HG02678 (cell line): Measurements from ENCODE around the gene SERGEF.
"Not testable (repeated sequence)": the region's sequence is repeated elsewhere in the genome, so short reads cannot be mapped to it uniquely, and the experiment has no call there.

Source experiments
- ATAC-seq: cut with Tn5 transposase; IDR thresholded peaks from one replicate; pipeline ENCODE4 v1.9.1; 2021; ENCODE audit warnings: mild to moderate bottlenecking, moderate library complexity; ENCODE audit not compliant: unreplicated experiment

SERGEF gene

DNA sequence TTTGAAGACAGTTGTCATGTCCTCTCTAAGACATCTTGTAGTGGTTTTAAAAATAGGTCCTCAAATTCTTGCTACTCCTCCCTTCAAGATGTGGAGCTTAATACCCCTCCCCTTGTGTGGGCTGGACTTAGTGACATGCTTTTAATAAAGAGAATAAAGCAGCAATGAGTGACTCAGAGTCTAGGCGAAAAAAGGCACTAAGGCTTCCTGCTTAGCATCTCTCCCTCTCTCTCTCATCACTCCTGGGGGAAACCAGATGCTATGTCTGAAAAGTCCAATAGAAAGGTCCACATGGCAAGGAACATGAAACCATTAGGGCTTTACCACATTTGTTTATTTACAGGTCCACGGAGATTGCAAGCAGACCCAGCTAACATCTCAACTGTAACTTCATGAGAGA, 11.7 kb downstream of the SERGEF start:
- ATAC-seq, result no peak

GRCh38 chr11:18000760-18001159, 12.1 kb downstream of the SERGEF start:
- ATAC-seq, result peak; percentile 84

- not testable (repeated sequence) for ATAC-seq
These were observed 12.7 kb downstream of the SERGEF start for GRCh38 chr11:18000128-18000527.

- no peak for ATAC-seq
These were observed 19.9 kb downstream of the SERGEF start for GRCh38 chr11:17992916-17993315.

- ATAC-seq, result peak; percentile 80
These were observed 20.9 kb downstream of the SERGEF start for GRCh38 chr11:17991783-17992433.

GRCh38 chr11:17989306-17989705, 23.5 kb downstream of the SERGEF start:
- ATAC-seq, result no peak

DNA sequence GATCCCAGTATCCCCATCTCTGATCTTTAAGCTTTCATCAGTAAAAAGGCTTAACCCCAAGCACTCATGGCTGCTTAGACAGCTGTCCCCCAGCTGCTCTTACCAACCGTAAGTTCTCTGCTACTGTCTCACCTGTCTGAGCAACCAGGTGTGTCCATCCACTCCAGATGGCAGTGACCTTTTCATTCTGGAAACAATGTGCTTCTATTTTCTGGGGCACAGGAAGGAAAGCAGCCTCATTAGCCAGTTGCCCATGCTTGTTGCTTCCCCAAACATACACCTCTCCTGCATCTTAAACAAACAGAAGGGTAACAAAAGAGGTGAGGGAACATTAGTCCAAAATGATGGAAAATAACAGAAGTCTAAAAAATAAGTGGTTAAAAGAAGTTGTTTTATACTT, 24.4 kb downstream of the SERGEF start:
- no peak for ATAC-seq

DNA sequence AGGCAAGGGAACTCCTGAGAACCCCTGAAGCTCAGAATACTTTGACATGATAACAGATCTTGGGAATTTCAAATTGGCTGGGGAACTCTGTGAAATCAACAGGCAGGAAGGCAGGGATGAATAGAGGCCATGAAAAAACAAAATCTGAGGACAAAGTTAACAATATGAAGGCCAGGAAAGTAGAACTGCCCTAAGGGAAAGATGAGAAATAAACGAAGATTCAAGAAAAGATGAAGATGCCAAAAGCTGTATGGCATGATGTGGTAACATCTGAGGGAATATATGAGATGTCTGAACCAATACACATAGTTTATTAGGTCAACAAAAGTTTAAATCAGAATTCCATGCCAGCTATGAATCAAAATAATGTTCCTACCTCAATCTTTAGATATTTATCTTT, 25.0 kb downstream of the SERGEF start:
- no peak for ATAC-seq

DNA sequence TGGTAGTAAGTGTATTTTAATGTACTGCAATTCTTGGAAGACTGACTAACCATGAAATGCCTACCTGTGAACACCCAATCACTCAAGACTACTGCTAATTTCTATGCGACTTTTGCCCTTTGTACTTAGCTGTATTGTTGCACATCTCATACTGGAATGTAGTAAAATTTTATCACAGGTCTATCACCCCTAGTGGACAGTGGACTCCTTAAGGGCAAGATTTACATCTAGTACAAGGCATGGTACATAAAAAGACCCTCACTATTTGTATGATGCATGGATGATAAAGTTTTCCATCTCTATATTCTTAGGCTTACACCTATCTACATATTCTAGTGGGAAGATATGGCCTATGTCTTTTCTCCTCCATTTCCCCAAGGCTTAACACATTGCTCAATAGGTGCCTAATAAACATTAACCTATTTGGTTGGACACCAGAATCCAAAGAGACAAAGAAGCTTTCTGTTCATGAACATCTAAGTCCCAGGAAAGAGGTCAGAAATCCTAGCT, 26.1 kb downstream of the SERGEF start:
- no peak for ATAC-seq

GRCh38 chr11:17986007-17986710, 26.7 kb downstream of the SERGEF start:
- no peak for ATAC-seq

DNA sequence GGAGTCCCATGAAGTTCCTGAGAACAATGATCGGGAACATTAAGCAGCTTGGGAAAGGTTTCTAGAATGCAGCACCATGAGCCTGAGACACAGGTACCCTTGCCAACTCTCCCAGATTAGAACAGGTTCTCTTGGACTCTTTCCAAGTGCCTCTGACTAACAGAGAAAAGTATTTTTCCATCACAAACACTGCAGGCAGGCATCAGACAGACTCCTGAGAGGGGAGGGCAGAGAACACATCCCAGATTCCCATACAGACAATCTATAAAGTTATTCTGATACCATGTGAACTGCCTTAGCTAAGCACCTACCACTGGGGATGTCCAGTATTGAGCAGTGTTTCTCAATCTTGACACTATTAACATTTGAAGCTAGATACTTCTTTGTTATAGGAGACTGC, 27.3 kb downstream of the SERGEF start:
- ATAC-seq, result no peak

GRCh38 chr11:17983569-17983968, 29.3 kb downstream of the SERGEF start:
- ATAC-seq, result no peak

GRCh38 chr11:17979770-17980371, 33.0 kb downstream of the SERGEF start:
- no peak for ATAC-seq

DNA sequence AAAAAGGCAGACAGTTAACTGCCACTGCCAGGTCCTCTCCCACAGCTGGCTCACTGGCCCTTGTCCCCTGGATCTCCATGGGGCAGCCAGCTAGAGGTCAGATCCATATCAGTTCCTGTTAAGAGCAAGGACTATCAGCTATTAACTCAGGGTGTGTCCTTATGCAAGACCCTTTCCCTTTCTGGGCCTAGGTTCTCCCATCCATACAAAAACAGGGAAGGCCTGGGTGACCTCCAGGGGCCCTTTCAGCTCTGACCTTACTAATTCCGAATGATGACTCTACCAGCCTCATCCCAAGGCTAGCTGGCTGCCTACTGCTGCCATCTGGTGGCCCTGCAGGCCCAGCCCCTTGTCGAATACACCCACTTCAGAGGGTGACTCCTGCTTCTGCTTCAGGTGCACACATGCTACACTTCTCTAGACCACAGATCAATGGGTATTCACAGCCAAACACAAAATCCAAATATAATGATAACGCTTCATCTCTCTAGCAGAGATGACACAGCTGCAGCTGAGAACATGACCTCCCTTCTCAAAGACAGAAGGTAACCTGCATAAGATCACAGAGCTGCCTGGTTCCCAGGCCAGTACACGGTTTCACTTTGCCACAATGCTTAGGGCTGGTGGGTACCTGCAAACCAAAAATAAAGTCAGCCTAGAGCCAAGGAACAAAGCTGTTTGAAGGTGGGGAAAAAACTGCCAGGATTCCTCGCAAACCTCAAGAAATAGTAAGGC, 34.1 kb downstream of the SERGEF start:
- no peak for ATAC-seq

- no peak for ATAC-seq
These were observed 36.2 kb downstream of the SERGEF start for GRCh38 chr11:17976651-17977050.

DNA sequence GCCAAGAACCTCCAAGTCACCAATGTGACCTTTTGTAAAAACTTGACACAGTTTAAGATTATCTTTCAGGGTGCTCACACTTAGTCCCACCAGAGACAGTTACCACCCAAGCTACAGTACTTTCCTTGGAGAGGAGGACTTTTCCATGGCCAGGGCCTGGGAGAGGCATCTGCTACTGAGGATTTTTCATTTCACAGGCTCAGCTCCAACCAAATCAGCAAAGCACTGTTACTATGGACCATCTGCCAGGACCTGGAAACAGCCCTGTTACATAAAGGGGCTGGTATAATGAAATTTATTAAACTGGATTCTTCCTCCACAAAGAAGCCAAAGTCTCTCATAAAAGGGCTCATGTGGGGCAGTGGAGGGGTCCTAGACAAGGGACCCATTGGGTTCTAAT, 38.6 kb downstream of the SERGEF start:
- ATAC-seq, result no peak

DNA sequence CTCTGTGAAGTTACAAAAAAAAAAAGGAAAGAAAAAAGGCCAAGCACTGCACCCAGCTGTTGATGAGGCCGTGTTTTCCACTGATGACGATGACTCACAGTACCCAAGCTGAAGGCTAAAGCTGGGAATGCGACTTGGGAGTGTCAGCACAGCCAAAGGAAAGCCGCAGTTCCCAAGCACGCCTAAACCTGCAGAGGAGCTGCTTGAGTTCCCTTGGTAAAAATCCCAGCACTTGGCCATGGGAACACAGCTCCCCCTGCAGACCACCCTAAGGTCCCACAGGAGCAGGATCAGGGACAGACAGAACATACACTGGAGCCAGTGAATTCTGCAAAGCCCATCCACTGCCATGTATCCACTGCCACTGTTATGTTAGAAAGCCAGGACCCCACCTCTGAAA, 39.9 kb downstream of the SERGEF start:
- ATAC-seq, result no peak

DNA sequence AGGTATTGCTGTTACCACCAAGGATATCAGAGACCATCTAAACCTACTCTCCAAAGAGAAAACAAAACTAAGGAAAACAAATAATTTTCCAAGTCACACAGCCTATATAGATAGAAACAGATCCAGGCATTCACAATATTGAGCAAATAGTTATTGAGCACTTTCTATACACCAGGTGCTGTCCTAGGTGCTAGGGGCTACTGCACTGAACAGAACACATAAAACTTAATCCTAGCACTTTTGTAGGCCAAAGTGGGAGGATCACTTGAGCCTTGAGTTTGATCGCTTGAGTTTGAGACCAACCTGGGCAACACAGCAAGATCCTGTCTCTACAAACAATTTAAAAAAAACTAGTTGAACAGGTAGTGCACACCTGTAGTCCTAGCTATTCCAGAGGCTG, 44.6 kb downstream of the SERGEF start:
- no peak for ATAC-seq

DNA sequence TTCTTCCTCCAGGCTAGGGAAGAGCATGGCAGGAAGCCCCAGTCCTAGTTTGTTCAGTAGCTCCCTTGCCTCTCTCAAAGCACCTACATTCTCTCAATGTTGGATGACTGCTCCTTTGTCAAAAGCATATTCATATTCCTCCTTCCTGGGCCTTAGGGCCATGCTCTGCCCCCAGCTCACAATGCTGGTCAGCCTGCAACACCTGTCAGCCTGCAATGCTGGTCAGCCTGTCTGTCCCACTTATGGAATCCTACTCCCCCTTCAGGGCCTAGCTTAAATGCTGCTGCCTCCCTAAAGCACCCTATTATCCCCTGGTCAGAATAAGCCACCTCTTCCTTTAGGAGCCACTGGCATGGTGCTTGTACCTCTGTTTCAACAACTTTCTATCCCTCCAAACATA, 45.2 kb downstream of the SERGEF start:
- no peak for ATAC-seq

- no peak for ATAC-seq
These were observed 52.8 kb downstream of the SERGEF start for GRCh38 chr11:17960091-17960490.

GRCh38 chr11:17958446-17958845, 54.4 kb downstream of the SERGEF start:
- ATAC-seq, result no peak
